T-helper 17 cell (primary cell): ENCODE results near the gene ATXN7L1. TPM values are rescaled to one million over a fixed set of nuclear protein-coding genes. Genes with fewer than 3 reads are reported as not detected.
A peak's percentile ranks its signal among the peaks of the same experiment; 100 is the strongest.

Source experiments
- ATAC-seq: fragments of 150-1000 bp; cut with Tn5 transposase; 2 replicates; pipeline ENCODE4 v1.10.0; 2021; ENCODE audit warnings: mild to moderate bottlenecking, moderate library complexity
- DNase-seq, 3 donors: peaks; one replicate each; pipeline versions ENCODE4 v3.0.0 to v3.0.0-alpha.2; 2020 to 2021
- H3K9me3 ChIP-seq: one replicate; pipeline ENCODE4 v1.7.0; 2013; ENCODE audit warnings: low read length, mild to moderate bottlenecking; ENCODE audit not compliant: control insufficient read depth, poor library complexity, severe bottlenecking
- H3K27ac Mint-ChIP-seq: one replicate; pipeline ENCODE4 v1.8.0; 2022; ENCODE audit warnings: mild to moderate bottlenecking, moderate library complexity, mixed read lengths
- H3K27me3 Mint-ChIP-seq: one replicate; pipeline ENCODE4 v1.8.0; 2022; ENCODE audit warnings: mixed read lengths
- H3K36me3 Mint-ChIP-seq: one replicate; pipeline ENCODE4 v1.8.0; 2022; ENCODE audit warnings: low read depth, mixed read lengths
- H3K4me1 Mint-ChIP-seq: one replicate; pipeline ENCODE4 v1.8.0; 2022; ENCODE audit warnings: mild to moderate bottlenecking, mixed read lengths
- H3K4me3 Mint-ChIP-seq: one replicate; pipeline ENCODE4 v1.8.0; 2022; ENCODE audit warnings: mild to moderate bottlenecking, moderate library complexity, mixed read lengths
- total RNA-seq, 4 donors: library from RNA in 2 of 4; stranded (reverse) in 2 of 4; gene quantifications; one replicate each; pipeline ENCODE4 v1.2.3 and lab custom pipeline; 2022 to 2026

ATXN7L1 gene
- total RNA-seq, 2 donors from 2014 or later, result 36.6 to 45.7 TPM

DNA sequence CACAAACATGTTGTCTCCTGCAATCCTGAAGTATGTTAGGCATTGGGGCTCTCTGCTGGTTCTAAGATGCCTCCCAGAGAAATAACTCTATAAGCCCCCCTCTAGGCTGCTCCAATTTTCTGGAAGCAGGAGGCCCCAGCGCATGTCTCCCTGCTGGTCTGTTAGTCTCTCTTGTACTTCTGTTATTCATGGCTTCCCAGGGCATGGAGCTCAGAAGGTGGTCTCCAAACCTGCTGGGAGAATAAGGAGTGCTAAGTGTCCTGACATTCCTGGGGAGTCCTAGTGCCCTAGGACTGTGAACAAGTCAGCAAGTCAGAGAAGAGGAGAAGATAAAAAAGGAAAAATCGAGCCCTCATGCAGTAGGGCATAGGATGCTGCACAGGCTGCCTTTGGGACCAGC lies 224.6 kb downstream of the ATXN7L1 start:
- peaks cover 8% of the 10 kb centered on the region for H3K36me3 Mint-ChIP-seq
- H3K4me1 Mint-ChIP-seq, result peaks cover 12% of the 10 kb centered on the region
- no peaks in the 10 kb centered on the region for H3K9me3 ChIP-seq
- H3K4me3 Mint-ChIP-seq, result no peak overlapping the region
- H3K27ac Mint-ChIP-seq, result peak overlapping the region; percentile 51
- no peaks in the 10 kb centered on the region for H3K27me3 Mint-ChIP-seq
- DNase-seq (no peak), ATAC-seq (no peak)

DNA sequence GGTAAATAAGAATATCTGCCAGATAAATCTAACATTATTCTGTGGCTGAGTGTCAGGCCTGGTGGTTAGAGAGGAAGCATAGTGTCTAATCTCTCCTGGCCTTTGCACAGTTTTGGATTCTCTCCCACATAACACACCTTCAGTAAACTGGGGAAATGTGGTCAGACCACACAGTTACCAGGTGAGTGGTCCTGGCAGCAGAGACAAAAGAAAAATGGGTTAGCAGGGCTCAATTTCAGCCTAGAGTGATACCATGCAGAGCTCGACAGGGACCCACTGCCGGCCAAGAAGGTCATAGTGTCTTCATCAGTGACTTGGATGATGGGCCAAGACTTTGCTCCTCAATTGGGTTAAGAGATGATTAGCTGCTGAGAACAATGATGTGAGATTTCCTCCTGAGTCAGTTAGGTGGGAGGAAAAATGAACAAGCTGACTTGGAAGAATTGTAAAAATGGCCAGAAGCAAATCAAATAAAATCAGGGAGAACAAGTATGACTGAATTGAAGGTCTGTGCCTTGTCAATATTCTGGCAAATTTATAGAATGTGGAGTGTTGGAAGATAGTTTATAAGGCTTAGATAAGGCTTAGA lies 225.9 kb downstream of the ATXN7L1 start:
- peak overlapping the region; percentile 66 for H3K27ac Mint-ChIP-seq
- H3K4me3 Mint-ChIP-seq, result no peak overlapping the region
- H3K4me1 Mint-ChIP-seq, result peaks cover 10% of the 10 kb centered on the region
- ATAC-seq, result no peak
- no peaks in the 10 kb centered on the region for H3K9me3 ChIP-seq
- no peaks in the 10 kb centered on the region for H3K27me3 Mint-ChIP-seq
- H3K36me3 Mint-ChIP-seq, result peaks cover 8% of the 10 kb centered on the region
- DNase-seq, result no peak

DNA sequence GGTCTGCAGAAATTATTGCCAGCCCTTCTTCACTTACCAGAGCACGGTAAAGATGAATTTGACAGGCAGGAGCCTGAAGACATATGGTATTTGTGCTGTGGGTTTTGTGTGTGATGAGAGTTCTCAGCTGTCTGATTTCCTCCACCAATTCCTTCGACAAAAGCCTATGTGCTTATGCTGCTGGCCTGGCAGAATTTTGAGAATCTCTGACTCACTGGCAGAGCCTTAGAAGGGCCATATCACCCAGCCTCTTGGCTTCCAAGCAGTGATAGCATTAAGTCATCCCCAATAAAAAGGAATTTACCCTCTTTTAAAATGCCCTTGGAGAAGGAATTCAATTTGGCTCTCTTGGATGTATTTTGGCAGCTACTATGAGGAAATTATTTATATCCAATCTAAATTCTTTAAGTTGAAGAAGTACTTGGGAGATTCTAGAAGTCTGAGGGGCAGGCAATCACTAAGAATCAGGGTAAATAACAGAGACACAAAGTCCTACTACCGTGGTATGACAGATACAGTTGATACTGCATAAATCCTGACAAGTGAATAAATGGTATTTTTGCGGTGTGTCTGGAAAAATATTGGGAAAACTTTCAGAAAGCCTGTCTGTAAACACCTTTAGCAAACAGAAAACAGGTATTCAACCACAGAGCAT lies 226.5 kb downstream of the ATXN7L1 start:
- H3K36me3 Mint-ChIP-seq, result peaks cover 8% of the 10 kb centered on the region
- ATAC-seq, result no peak
- no peaks in the 10 kb centered on the region for H3K27me3 Mint-ChIP-seq
- no peak overlapping the region for H3K4me3 Mint-ChIP-seq
- DNase-seq, result no peak
- H3K27ac Mint-ChIP-seq, result peak overlapping the region; percentile 66
- H3K4me1 Mint-ChIP-seq, result peaks cover 12% of the 10 kb centered on the region
- H3K9me3 ChIP-seq, result no peaks in the 10 kb centered on the region

DNA sequence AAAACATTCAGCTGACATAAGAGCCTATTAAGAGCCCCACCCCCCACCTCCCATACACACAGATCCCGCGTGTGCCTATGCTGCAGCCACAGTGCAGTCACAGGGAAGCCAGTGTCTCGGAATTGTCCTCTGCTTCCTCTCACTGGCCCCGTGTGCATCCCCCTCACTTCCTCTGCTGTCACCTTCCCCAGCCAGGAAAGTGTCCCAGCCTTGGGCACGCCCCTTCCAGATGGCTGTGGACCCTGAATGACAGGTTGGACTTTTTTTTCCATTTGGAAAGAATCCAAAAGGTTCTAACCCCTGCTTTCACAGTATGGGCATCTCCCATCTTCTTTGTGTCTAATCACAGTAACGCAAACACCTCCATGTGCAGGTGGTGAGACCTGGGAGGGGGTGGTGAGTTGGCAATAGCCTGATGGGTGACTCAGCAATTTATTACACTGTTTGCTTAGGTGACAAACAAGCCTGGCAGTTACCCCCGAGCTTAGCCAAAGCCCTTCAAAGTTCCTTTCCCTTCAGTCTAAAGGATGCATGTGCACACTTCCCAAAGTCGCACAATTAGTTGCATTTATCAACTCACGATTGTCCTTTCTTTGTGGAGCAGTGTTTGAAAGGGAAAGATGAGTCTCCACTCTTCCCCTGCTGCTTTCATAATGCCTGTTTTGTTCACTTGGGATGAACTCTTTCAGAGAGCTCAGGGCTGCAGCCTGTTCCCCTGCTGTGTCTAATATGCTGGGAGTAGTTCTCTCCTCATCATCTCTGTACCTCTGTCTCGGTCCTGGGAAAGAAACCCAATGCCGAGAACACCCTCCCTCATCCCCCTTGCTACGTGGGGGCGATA lies 227.6 kb downstream of the ATXN7L1 start:
- ATAC-seq (no peak), DNase-seq (no peak)
- Mint-ChIP-seq H3K27ac (peak overlapping the region; percentile 66), H3K4me1 (peaks cover 13% of the 10 kb centered on the region), H3K27me3 (no peaks in the 10 kb centered on the region), H3K4me3 (no peak overlapping the region), H3K36me3 (peaks cover 8% of the 10 kb centered on the region)
- H3K9me3 ChIP-seq, result no peaks in the 10 kb centered on the region

DNA sequence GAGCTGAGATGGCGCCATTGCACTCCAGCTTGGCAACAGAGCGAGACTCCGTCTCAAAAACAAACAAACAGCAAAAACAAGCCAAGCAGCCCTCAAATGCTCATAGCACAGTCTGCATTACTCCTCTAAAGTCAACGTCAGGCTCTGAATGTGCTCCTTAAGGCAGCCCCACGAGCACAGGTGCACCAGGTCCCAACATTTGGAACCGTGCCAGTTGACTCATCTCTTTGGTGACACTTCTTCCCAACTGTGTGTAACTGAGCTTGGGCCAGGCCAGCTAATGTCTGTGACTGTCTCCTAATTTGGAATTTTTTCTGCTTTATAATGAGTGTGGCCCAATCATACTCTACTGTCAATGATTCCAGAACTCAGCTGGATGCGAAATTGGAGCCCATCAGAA lies 228.8 kb downstream of the ATXN7L1 start:
- Mint-ChIP-seq H3K27ac (no peak overlapping the region), H3K4me3 (no peak overlapping the region), H3K36me3 (peaks cover 8% of the 10 kb centered on the region), H3K4me1 (peaks cover 16% of the 10 kb centered on the region), H3K27me3 (no peaks in the 10 kb centered on the region)
- DNase-seq (no peak), ATAC-seq (no peak)
- no peaks in the 10 kb centered on the region for H3K9me3 ChIP-seq

DNA sequence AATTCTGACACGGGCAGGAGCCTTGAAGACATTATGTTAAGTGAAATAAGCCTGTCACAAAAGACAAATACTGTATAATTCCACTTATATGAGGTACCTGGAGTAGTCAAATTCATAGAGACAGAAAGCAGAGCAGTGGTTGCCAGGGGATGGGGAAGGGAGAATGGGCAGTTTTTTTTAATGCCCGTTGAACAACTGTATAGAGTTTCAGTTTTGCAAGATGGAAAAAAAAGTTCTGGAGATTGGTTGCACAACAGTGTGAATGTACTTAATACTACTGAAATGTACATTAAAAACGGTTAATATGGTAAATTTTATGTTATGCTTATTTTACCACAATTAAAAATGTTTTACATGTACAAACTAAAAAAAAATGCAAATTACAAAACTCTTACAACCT lies 231.5 kb downstream of the ATXN7L1 start:
- no peaks in the 10 kb centered on the region for H3K9me3 ChIP-seq
- peaks cover 8% of the 10 kb centered on the region for H3K36me3 Mint-ChIP-seq
- no peak overlapping the region for H3K4me3 Mint-ChIP-seq
- H3K27me3 Mint-ChIP-seq, result no peaks in the 10 kb centered on the region
- peak overlapping the region; percentile 53 for H3K27ac Mint-ChIP-seq
- H3K4me1 Mint-ChIP-seq, result peaks cover 11% of the 10 kb centered on the region
- DNase-seq (no peak), ATAC-seq (no peak)

DNA sequence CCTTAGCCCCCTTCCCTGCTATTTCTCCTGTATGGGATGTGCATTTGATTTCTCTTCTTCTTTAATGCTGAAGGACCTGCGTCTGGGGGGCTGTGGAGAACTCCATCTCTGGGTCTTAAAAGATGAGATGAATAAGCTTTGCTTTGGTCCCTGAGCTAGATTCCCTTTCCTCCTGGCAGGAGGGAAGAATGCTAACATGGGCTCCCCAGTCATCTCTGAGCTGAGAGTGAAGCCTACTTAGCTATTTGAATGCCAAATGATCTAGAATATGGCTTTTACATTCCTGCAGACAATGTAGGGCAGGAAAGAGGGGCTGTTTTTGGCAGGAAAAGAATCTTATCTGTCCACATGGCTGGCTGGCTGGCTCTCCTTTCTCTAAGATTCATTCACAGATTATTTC lies 232.5 kb downstream of the ATXN7L1 start:
- Mint-ChIP-seq H3K4me3 (no peak overlapping the region), H3K36me3 (peaks cover 4% of the 10 kb centered on the region), H3K27ac (no peak overlapping the region), H3K27me3 (no peaks in the 10 kb centered on the region), H3K4me1 (peaks cover 8% of the 10 kb centered on the region)
- H3K9me3 ChIP-seq, result no peaks in the 10 kb centered on the region
- no peak for DNase-seq
- no peak for ATAC-seq

DNA sequence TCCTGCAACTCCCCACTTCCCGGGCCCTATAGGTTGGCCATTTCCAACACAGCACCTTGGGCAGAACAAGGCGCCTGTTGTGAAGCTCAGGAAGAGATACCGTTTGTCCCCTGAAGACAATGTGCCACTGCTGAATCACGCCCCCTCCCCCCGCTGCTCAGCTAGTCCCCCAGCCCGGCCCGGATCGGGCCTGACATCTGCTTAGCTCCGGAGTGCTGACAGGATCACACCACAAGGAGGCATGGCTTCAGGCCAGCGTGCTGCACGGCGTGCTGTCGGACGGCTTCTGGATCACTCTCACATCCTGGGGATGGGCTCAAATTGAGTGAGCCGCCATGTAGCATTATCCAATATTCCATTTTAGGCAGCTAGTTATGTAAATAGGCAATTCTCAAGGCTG lies 233.0 kb downstream of the ATXN7L1 start:
- peaks cover 8% of the 10 kb centered on the region for H3K4me1 Mint-ChIP-seq
- H3K9me3 ChIP-seq, result no peaks in the 10 kb centered on the region
- ATAC-seq, result no peak

DNA sequence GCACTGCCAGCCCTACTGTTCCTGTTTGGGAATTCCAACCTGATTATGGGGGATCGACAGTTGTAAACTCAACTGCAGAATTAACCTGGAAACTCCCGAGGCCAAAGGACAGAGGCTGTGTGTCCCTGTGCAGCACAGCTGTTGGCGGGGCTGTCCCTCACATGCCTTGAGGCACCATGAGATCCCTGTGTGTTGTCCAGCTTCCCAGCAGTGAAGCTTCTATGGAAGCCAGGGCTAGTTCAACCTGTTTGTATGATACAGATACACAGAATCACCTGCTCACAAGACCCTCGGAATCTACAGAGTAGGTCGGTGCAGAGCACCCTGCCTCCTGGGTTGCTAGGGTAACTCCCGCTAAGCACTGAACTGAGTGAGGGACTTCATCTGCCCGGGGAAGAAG lies 234.1 kb downstream of the ATXN7L1 start:
- Mint-ChIP-seq H3K27me3 (no peaks in the 10 kb centered on the region), H3K36me3 (no peaks in the 10 kb centered on the region), H3K4me3 (no peak overlapping the region), H3K4me1 (peaks cover 8% of the 10 kb centered on the region), H3K27ac (no peak overlapping the region)
- no peak for ATAC-seq
- H3K9me3 ChIP-seq, result no peaks in the 10 kb centered on the region
- no peak for DNase-seq

More for the DNA sequence above, 233.0 kb downstream of the ATXN7L1 start:
- H3K27ac Mint-ChIP-seq, result no peak overlapping the region
- no peak overlapping the region for H3K4me3 Mint-ChIP-seq
- DNase-seq, result no peak
- no peaks in the 10 kb centered on the region for H3K27me3 Mint-ChIP-seq
- peaks cover 4% of the 10 kb centered on the region for H3K36me3 Mint-ChIP-seq

DNA sequence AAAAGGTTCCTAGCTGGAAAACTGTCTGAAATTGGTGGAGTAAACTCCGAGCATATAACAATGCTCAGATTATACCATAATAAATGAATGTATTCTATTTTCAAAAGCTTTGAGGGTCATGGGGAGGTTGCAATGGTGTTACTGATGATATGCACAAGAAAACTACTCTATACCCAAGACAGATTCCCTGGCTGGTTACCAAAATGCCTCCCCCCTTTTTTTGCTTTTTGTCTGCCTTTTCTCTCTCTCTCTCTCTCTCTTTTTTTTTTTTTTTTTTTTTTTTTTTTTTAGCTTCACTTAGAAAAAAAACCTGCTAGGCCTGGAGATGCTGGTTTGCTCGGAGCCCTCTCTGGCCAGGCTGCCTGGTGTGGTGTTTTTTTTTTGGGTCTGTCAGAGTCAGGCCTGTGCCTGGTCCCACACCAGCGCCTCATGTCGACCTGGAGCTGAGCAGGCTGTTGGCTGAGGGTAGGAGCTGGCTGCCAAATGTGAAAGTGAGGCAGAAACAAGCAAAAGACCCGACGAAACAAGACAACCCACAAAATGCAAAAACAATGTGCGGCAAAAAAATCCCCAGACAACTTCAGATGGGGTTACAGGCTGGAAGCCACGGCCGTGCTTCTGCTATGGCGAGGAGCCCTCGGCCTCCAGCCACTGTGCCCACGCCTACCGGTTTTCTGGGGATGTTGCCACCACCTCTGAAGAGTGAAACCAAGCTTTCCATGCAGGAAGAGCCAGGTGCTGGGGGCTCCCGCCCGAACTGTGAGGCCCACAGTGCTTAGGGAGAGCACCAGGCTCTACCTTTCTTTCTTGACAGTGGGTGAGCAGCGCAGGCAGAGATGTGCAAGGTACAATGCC lies 235.2 kb downstream of the ATXN7L1 start:
- Mint-ChIP-seq H3K4me3 (no peak overlapping the region), H3K27ac (no peak overlapping the region), H3K36me3 (no peaks in the 10 kb centered on the region), H3K4me1 (peaks cover 8% of the 10 kb centered on the region), H3K27me3 (no peaks in the 10 kb centered on the region)
- ATAC-seq (no peak), DNase-seq (no peak)
- H3K9me3 ChIP-seq, result no peaks in the 10 kb centered on the region

DNA sequence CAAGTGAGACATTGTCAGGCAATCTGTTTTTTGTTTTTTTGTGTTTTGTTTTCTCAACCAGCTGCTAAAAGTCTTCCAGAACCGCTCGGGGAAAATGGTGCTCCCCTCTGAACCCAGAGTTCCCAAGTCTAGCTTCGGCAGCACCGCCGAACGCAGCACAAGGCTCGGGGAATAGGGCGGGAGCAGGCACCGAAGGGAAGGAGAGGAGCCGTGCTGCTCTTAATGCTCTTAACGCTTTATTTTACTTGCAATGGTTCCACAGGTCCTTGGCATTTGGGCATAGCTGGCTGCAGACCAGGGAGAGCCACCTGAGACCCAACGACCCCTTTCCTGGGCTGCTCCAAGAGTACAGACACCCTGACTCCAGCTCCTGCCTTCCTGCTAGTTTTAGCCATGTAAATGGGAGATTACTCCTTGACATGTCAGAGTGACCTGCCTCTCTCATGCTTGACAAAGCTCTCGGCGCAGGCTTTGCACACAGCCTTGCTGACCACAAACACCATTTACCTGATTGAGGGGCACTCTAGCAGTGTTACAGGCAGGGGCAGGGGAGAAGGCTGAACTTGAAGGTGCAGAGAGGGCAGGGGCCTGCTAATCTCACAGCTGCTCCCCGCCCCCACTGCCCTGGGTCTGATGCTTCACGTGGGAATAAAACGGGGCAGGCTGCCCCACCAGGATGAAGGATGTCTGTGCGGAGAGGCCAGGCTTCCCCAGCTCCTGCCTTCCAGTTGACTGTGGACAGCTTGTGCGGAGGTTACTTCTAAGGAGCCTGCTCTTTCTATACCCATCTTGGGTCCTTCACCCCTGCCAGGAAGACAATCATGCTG lies 236.5 kb downstream of the ATXN7L1 start:
- DNase-seq (no peak), ATAC-seq (no peak)
- H3K36me3 Mint-ChIP-seq, result no peaks in the 10 kb centered on the region
- no peak overlapping the region for H3K4me3 Mint-ChIP-seq
- H3K4me1 Mint-ChIP-seq, result peaks cover 7% of the 10 kb centered on the region
- H3K27me3 Mint-ChIP-seq, result no peaks in the 10 kb centered on the region
- no peak overlapping the region for H3K27ac Mint-ChIP-seq
- no peaks in the 10 kb centered on the region for H3K9me3 ChIP-seq

DNA sequence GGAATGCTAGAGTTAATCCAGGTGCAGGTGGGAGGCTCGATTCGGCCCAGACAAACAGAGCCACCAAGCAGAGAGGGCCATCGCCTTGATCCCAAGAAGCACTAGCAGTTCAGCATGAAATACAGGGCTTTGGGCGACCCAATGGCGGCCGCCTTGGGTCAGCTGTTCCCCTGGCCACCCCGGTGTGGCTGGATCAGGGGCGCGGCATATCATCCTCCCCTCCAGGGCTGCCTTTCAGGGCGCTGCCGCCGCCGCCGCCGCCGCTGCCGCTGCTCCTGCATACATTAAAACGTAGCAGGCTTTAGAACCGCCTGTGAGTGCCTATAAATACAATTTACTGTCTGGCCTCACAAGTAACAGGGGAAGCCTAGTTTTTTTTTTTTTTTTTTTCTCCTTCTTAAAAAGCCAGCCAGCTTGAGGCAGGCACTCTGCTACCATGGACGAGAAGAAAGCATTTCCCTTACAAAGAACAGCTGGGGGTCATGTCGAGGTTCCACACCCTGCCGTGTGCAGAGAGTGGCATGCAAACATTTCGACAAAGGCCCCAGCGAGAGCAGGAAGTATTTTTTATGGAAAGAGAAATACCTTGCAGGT lies 237.4 kb downstream of the ATXN7L1 start:
- no peak overlapping the region for H3K4me3 Mint-ChIP-seq
- DNase-seq (no peak), ATAC-seq (no peak)
- H3K36me3 Mint-ChIP-seq, result no peaks in the 10 kb centered on the region
- peaks cover 7% of the 10 kb centered on the region for H3K4me1 Mint-ChIP-seq
- no peaks in the 10 kb centered on the region for H3K9me3 ChIP-seq
- no peaks in the 10 kb centered on the region for H3K27me3 Mint-ChIP-seq
- H3K27ac Mint-ChIP-seq, result no peak overlapping the region
